HS-27A (cell line): Measurements from ENCODE around the gene UBE2E2.

Experiments used
- DNase-seq: peaks from one replicate; pipeline ENCODE4 v3.0.0-alpha.2; 2012; ENCODE audit warnings: low read depth, missing footprints

Gene UBE2E2

GRCh38 chr3:23389089-23389488, 186.0 kb downstream of the UBE2E2 start:
- DNase-seq = no peak

GRCh38 chr3:23389686-23390085, 186.6 kb downstream of the UBE2E2 start:
- no peak for DNase-seq

- DNase-seq = no peak
Measured at GRCh38 chr3:23390446-23390845, 187.3 kb downstream of the UBE2E2 start.

- no peak for DNase-seq
Measured at GRCh38 chr3:23390989-23391553, 187.9 kb downstream of the UBE2E2 start.

GRCh38 chr3:23395115-23395514, 192.0 kb downstream of the UBE2E2 start:
- DNase-seq = no peak

GRCh38 chr3:23396746-23397145, 193.6 kb downstream of the UBE2E2 start:
- no peak for DNase-seq

- DNase-seq = no peak
Measured at GRCh38 chr3:23399221-23399620, 196.1 kb downstream of the UBE2E2 start.

GRCh38 chr3:23402728-23403492, 199.8 kb downstream of the UBE2E2 start:
- no peak for DNase-seq

- DNase-seq = peak; percentile 20
Measured at GRCh38 chr3:23404246-23404645, 201.1 kb downstream of the UBE2E2 start.

- no peak for DNase-seq
Measured at GRCh38 chr3:23405081-23405480, 202.0 kb downstream of the UBE2E2 start.

GRCh38 chr3:23406601-23407000, 203.5 kb downstream of the UBE2E2 start:
- no peak for DNase-seq

- DNase-seq = no peak
Measured at GRCh38 chr3:23418026-23418425, 214.9 kb downstream of the UBE2E2 start.

GRCh38 chr3:23421811-23422516, 218.8 kb downstream of the UBE2E2 start:
- no peak for DNase-seq

GRCh38 chr3:23422517-23422851, 219.4 kb downstream of the UBE2E2 start:
- no peak for DNase-seq

GRCh38 chr3:23425410-23425809, 222.3 kb downstream of the UBE2E2 start:
- no peak for DNase-seq

GRCh38 chr3:23430781-23431398, 227.8 kb downstream of the UBE2E2 start:
- DNase-seq = no peak

- DNase-seq = no peak
Measured at GRCh38 chr3:23431764-23432163, 228.6 kb downstream of the UBE2E2 start.

GRCh38 chr3:23435318-23435717, 232.2 kb downstream of the UBE2E2 start:
- no peak for DNase-seq

GRCh38 chr3:23435904-23436303, 232.8 kb downstream of the UBE2E2 start:
- no peak for DNase-seq

GRCh38 chr3:23437484-23438145, 234.5 kb downstream of the UBE2E2 start:
- DNase-seq = no peak

GRCh38 chr3:23438657-23439056, 235.5 kb downstream of the UBE2E2 start:
- no peak for DNase-seq

GRCh38 chr3:23439080-23439479, 236.0 kb downstream of the UBE2E2 start:
- DNase-seq = no peak
